AG09319 (cell line): ENCODE data around the gene PDGFA.

Experiments used
- DNase-seq: peaks from one replicate; pipeline ENCODE4 v3.0.0-alpha.2; 2010; ENCODE audit warnings: low read depth; ENCODE audit errors: extremely low read depth
- CTCF ChIP-seq: IDR thresholded peaks from 2 replicates; pipeline ENCODE4 v1.5.1; 2011; ENCODE audit warnings: low read depth, mild to moderate bottlenecking, inconsistent platforms, low read length, moderate library complexity

The PDGFA gene

GRCh38 chr7:562789-563628, 43.4 kb upstream of the PDGFA start:
- DNase-seq = no peak
- TF ChIP-seq CTCF = no peak

- no peak for DNase-seq
- TF ChIP-seq CTCF = no peak
These were observed 42.7 kb upstream of the PDGFA start for GRCh38 chr7:562374-562675.

- DNase-seq = no peak
- TF ChIP-seq CTCF = no peak
These were observed 42.2 kb upstream of the PDGFA start for GRCh38 chr7:561631-562373.

GRCh38 chr7:560966-561630, 41.5 kb upstream of the PDGFA start:
- DNase-seq = no peak
- no peak for TF ChIP-seq CTCF

- DNase-seq = no peak
- no peak for TF ChIP-seq CTCF
These were observed 39.7 kb upstream of the PDGFA start for GRCh38 chr7:559396-559705.

- DNase-seq = no peak
- no peak for TF ChIP-seq CTCF
These were observed 37.9 kb upstream of the PDGFA start for GRCh38 chr7:557558-557881.
